Tibial nerve (tissue), 4 donors: ENCODE results near the gene PHF20. TPM values are rescaled to one million over a fixed set of nuclear protein-coding genes. Genes with fewer than 3 reads are reported as not detected.
A peak's percentile ranks its signal among the peaks of the same experiment; 100 is the strongest.
"Not testable (repeated sequence)": the region's sequence is repeated elsewhere in the genome, so short reads cannot be mapped to it uniquely, and the experiment has no call there.

Experiments used
- DNase-seq, 2 donors: peaks; one replicate each; pipeline ENCODE4 v3.0.0-alpha.2; 2019; ENCODE audit warnings: low spot score in 2 of 2
- H3K27ac ChIP-seq, 4 donors: fragments of 200-600 bp; sonication (generic) in 3 of 4; one replicate each; pipeline ENCODE4 v1.5.1; 2017 to 2019; ENCODE audit warnings: mild to moderate bottlenecking in 1 of 4
- H3K27me3 ChIP-seq, 2 donors: fragments of 200-600 bp; sonication (generic) in 1 of 2; one replicate each; pipeline versions ENCODE4 v1.5.1 to v1.6.0; 2017 to 2019
- H3K36me3 ChIP-seq, 3 donors: fragments of 200-600 bp; sonication (generic); one replicate each; pipeline ENCODE4 v1.5.1; 2018 to 2019
- H3K4me1 ChIP-seq, 4 donors: fragments of 200-600 bp; sonication (generic) in 3 of 4; one replicate each; pipeline ENCODE4 v1.5.1; 2017 to 2019
- H3K4me3 ChIP-seq, 4 donors: fragments of 200-600 bp; sonication (generic) in 3 of 4; one replicate each; pipeline ENCODE4 v1.5.1; 2017 to 2019; ENCODE audit warnings: mild to moderate bottlenecking in 1 of 4, moderate library complexity in 1 of 4
- H3K9me3 ChIP-seq, 4 donors: fragments of 200-600 bp; sonication (generic) in 3 of 4; one replicate each; pipeline ENCODE4 v1.5.1; 2017 to 2019
- CTCF ChIP-seq, 5 experiments: fragments of 200-600 bp in 3 of 5; fragments of 450-650 bp in 2 of 5; sonication (generic) in 3 of 5; IDR thresholded peaks; one replicate each; pipeline ENCODE4 v1.5.1; 2016 to 2019; ENCODE audit warnings: antibody characterized with exemption in 5 of 5, mild to moderate bottlenecking in 3 of 5, moderate library complexity in 2 of 5
- EP300 ChIP-seq, 2 donors: sonication (generic); formaldehyde crosslinking; IDR thresholded peaks; one replicate each; pipeline ENCODE4 v1.6.1; 2017; ENCODE audit warnings: antibody characterized with exemption in 2 of 2, mild to moderate bottlenecking in 1 of 2
- POLR2A ChIP-seq, 2 donors: fragments of 450-650 bp; IDR thresholded peaks; one replicate each; pipeline ENCODE4 v1.6.1; 2017; ENCODE audit warnings: antibody characterized with exemption in 2 of 2, mild to moderate bottlenecking in 2 of 2, moderate library complexity in 2 of 2
- WGBS, 2 donors: methylation state at CpG; one replicate each; pipeline ENCODE4 v1.1.5; 2018; 5-methylcytosine and 5-hydroxymethylcytosine counted together
- total RNA-seq, 4 donors: library from RNA; depleted of rRNA; stranded (reverse); fragments of >200 nt; gene quantifications; one replicate each; pipeline ENCODE4 v1.1.0, GENCODE V29; 2016

PHF20 gene
- total RNA-seq, 4 donors from 2014 or later, result 30.0 to 76.8 (median 57.1) TPM

DNA sequence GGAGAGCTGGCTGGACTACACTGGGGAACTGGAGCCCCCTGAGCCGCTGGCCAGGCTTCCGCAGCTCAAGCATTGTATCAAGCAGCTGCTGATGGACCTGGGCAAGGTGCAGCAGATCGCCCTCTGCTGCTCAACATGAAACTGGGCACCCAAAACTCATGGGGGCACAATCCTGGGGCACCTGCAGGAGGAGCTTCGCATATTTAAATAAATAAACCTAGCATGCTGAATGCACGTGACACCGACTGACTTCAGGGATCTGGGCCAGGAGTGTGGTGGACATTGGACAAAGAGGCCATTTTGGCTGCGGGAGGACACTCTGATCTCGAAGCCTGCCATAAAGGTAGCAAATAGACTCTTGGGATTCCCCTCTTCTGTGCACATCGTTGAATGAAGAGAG, 175.7 kb downstream of the PHF20 start:
- TF ChIP-seq EP300 (IDR thresholded peaks at IDR 0.05) (no peak), CTCF (IDR thresholded peaks at IDR 0.05) (no peak), POLR2A (IDR thresholded peaks at IDR 0.05) (no peak)
- WGBS, 2 donors, result 76 to 78% methylated on average over 9 of the region's 9 CpGs
- H3K27me3 ChIP-seq, result no peaks in the 10 kb centered on the region
- DNase-seq, result no peak
- H3K36me3 ChIP-seq, result peaks cover 0 to 60% (median 6%) of the 10 kb centered on the region in 3 donors
- H3K27ac ChIP-seq, result no peak overlapping the region
- no peaks in the 10 kb centered on the region for H3K9me3 ChIP-seq
- no peak overlapping the region for H3K4me3 ChIP-seq
- peaks cover 0 to 8% (median 7%) of the 10 kb centered on the region in 4 donors for H3K4me1 ChIP-seq

DNA sequence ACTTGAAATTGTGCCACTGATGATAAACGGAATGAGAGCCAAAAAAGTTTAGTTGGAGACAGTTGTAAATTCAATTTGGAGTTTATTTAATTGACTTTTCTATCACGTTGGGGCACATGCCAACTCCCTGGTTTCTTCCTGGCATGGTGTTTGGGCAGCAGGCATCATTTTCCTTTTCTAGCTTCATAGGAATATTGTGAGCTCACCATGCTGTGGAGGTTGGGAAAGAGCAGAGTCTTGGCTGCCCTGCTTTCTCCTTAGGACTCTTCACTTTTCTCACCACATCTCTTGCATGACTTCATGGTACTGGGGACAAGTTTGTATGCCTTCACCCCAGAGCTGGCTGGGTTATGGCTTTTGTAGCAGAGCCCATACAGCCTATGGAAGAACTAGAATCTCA, 176.1 kb downstream of the PHF20 start:
- DNase-seq, result no peak
- H3K4me3 ChIP-seq, result no peak overlapping the region

GRCh38 chr20:35950093-35950492, 178.3 kb downstream of the PHF20 start:
- Histone ChIP-seq H3K36me3 (peaks cover 0 to 34% (median 0%) of the 10 kb centered on the region in 3 donors), H3K4me3 (no peak overlapping the region), H3K4me1 (peaks cover 0 to 21% (median 17%) of the 10 kb centered on the region in 4 donors), H3K9me3 (no peaks in the 10 kb centered on the region), H3K27me3 (no peaks in the 10 kb centered on the region), H3K27ac (no peak overlapping the region)
- DNase-seq, result no peak
- TF ChIP-seq EP300 (IDR thresholded peaks at IDR 0.05) (no peak), CTCF (IDR thresholded peaks at IDR 0.05) (no peak), POLR2A (IDR thresholded peaks at IDR 0.05) (no peak)
- WGBS, 2 donors, result 92 to 96% methylated on average over 7 of the region's 7 CpGs

More for the DNA sequence above, 176.1 kb downstream of the PHF20 start:
- H3K27me3 ChIP-seq, result no peaks in the 10 kb centered on the region
- peaks cover 0 to 56% (median 6%) of the 10 kb centered on the region in 3 donors for H3K36me3 ChIP-seq
- WGBS, 2 donors, result 79 to 82% methylated on average over 2 of the region's 2 CpGs
- no peaks in the 10 kb centered on the region for H3K9me3 ChIP-seq
- H3K27ac ChIP-seq, result no peak overlapping the region
- TF ChIP-seq POLR2A (IDR thresholded peaks at IDR 0.05), result no peak
- no peak for TF ChIP-seq CTCF (IDR thresholded peaks at IDR 0.05)
- TF ChIP-seq EP300 (IDR thresholded peaks at IDR 0.05), result no peak
- H3K4me1 ChIP-seq, result peaks cover 0 to 12% (median 11%) of the 10 kb centered on the region in 4 donors

GRCh38 chr20:35952080-35952479, 180.3 kb downstream of the PHF20 start:
- H3K27ac ChIP-seq, result peak overlapping the region in 1 of 4 donors; percentile 99
- peaks cover 0 to 25% (median 0%) of the 10 kb centered on the region in 3 donors for H3K36me3 ChIP-seq
- 97 to 98% methylated on average over 14 of the region's 14 CpGs for WGBS, 2 donors
- H3K27me3 ChIP-seq, H3K9me3 ChIP-seq, H3K4me3 ChIP-seq, DNase-seq: not testable (repeated sequence)
- H3K4me1 ChIP-seq, result peaks cover 0 to 26% (median 24%) of the 10 kb centered on the region in 4 donors

DNA sequence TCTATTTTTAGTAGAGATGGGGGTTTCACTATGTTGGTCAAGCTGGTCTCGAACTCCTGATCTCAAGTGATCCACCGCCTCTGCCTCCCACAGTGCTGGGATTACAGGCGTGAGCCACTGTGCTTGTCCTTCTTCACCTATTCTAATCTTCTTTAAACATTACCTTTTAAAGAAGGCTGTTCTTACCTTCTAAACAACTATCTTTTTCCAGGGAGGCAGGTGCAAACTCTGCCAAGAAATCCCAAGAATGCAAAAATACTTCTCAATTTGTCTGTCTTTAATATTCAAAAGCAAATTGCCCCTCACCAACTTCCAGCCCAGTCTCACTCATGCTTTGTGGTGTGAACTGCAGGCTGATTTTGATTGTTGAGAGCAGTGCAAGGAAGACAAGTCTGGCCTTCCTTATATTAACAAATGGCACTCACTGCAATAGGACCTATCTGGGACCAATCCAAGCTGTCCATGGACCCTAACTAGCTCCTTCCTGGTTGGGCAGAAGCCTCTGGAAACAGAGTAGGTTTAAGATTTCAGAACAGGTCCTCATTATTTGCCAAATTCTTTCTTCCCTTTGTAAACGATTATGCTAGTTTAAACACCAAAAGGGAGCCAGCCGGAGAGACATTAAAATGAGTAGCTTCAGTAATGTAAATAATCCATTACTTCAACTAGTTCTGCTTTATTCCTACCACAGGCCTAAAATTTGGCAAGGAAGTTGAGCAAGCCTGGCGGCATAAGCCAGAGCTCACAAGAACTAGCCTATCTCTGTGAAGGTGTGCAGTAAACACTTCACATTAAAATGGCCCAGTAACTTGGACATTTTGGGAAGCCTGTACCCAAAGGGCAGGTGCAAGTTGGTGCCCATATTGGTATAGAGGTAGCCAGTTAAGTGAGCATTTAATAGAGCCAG, 180.9 kb downstream of the PHF20 start:
- DNase-seq, result no peak
- no peaks in the 10 kb centered on the region for H3K9me3 ChIP-seq
- 58 to 62% methylated on average over 6 of the region's 6 CpGs for WGBS, 2 donors
- peaks cover 0 to 26% (median 24%) of the 10 kb centered on the region in 4 donors for H3K4me1 ChIP-seq
- H3K27me3 ChIP-seq, result no peaks in the 10 kb centered on the region
- TF ChIP-seq POLR2A (IDR thresholded peaks at IDR 0.05) (no peak), CTCF (IDR thresholded peaks at IDR 0.05) (no peak), EP300 (IDR thresholded peaks at IDR 0.05) (no peak)
- peak overlapping the region; percentile 66 to 99 (median 96) for H3K4me3 ChIP-seq
- peak overlapping the region; percentile 90 to 99 (median 98) for H3K27ac ChIP-seq
- peaks cover 0 to 18% (median 0%) of the 10 kb centered on the region in 3 donors for H3K36me3 ChIP-seq
